D341Med (cell line): ENCODE measurements around the gene SMIM5.
"Not testable (repeated sequence)": the region's sequence is repeated elsewhere in the genome, so short reads cannot be mapped to it uniquely, and the experiment has no call there.

ENCODE experiments used
- DNase-seq: peaks from one replicate; pipeline ENCODE4 v3.0.0; 2012; ENCODE audit warnings: low spot score

SMIM5 gene

DNA sequence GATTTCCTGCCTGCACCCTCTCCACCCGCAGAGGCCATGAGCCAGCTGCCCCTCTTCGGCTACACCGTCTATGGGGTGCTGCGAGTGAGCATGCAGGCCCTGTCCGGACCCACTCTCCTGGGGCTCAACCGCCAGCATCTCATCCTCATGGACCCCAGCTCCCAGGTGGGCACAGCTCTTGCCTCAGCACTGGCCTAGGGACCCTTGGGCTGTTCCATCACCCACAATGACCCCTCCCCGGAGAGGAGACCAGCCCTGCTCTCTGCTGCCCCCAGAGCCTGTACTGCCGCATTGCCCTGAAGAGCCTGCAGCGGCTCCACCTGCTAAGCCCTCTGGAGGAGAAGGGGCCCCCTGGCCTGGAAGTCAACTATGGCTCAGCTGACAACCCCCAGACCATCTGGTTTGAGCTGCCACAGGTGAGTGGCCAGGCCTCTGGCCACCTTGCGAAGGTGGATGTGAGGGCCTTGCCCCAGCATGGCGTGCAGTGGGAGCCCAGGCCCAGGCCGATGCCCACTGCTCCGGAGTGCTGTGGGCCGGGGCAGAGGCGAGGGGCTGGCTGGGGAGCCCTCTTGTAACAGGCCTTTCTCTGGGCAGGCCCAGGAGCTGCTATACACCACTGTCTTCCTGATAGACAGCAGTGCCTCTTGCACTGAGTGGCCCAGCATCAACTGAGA is 7.3 kb upstream of the SMIM5 start:
- peak; percentile 90 for DNase-seq

DNA sequence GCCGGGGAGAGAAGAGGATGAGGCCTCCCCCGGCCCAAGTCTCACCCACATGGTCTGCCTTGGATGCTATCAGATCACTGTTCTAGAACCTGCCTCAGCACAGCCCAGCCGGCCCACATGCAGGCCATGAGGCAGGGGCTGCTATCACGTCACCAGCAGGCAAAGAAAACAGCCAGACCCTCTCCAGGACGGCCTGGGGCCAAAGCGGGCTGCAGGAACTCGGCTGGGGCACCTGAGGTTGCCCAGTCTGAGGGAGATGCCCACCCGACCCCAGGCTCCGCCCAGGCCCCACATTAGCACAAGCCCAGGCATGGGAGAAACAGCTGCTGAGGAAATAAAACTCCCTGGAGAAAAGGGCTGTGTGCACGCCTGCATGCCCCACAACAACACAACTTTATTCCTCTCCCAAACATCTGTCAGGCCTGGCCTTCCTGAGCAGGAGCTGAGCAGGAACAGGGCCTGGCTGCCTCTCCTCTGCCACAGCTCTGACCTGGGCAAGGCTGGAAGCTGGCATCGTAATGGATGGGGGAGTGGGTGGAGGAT is 6.7 kb upstream of the SMIM5 start:
- DNase-seq, result peak; percentile 72

DNA sequence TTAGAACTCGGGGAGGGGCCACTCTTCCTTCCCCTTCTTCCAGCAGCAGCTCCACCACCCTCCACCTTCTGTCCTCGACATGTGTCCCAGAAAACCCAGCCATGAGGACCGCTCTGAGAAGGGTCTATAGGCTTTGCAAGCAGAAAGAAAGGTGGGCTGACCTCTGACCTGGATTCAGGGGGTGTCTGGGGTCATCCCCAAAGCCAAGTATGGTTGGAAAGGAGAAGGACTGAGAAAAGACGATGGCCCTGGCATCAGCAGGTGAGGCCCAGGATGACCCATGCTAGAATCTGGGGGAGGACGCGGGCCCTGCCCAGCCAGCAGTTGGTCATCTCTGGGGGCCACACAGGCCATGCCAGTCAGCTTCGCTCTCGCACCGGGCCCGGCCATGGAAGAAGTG is 6.1 kb upstream of the SMIM5 start:
- DNase-seq, result no peak

DNA sequence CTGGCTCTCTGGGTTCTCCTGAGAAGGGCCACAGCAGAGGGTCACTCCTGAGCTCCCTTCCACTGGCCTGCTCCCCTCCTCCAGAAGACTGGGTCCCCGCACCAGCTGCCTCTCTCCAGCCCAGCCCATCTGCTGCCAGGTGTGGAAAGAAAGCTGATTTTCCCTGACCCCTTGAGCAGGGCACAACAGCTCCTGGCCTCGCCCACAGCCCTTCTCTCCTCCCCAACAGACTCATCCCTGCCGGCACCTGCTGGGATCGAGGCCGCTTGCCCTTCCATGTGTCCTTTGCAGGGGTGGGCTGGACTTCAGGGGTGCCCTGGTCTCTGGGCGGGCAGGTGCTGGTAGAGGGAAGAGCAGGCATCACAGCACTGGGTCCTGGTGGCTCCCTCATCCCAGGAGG is 4.8 kb upstream of the SMIM5 start:
- DNase-seq, result no peak

DNA sequence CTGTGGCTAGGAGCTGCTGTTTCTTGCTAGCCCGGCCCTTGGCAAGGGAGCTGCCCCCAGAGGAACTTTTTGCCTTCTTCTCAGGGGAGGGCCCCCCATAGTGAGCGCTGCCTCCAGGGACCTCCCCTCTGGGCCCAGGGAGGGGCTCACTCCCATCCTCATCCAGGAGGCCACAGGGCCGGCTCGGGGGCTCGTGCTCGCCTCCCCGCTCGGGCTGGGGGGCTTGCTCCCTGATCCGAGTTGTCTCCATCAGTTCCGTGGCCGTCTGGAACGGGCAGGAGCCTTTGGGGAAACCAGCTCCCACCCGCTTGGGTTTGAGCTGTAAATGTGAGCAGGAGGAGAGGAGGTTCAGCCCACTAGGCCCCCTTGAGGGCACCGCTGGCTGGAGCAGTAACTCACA is 4.1 kb upstream of the SMIM5 start:
- no peak for DNase-seq

DNA sequence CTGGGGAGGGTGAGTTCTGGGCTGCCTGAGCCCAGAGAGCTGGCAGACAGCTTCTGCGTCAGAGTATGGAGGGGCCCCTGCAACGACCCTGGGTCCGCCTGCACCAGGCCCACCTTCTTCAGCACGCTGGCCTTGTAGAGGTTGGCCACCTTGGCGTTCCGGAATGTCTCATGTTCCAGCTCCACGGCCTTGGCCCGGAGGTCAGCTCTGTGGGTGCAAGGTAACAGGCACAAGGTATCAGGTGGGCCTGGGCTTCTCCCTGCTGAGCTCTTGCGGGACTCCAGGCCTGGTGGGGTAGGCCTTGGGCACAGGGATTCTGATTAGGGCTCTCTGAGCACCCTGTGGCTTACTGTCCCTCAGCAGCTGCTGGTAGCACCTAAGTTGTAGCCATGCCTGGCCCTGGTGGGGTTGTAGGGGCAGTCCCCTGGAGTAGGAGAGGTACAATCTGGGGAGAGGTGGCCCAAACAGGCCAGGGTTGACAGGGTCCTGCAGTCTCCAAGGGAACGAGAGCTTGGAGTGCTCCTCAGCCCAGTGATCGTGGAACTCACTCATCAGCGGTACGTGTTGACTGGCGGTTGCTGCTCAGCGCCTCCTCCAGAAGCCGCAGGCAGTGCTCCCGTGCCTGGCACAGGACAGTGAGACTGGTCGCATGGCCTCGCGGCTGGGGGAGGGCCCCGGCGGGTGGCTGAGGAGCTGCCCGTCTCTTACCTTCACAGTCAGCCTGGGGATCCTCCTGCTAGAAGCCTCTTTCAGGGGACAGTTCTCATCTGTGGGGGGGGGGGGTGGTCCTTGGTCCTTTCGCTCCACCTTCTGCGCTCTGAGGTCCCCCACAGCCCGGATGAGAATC is 2.9 kb upstream of the SMIM5 start:
- DNase-seq, result no peak

DNA sequence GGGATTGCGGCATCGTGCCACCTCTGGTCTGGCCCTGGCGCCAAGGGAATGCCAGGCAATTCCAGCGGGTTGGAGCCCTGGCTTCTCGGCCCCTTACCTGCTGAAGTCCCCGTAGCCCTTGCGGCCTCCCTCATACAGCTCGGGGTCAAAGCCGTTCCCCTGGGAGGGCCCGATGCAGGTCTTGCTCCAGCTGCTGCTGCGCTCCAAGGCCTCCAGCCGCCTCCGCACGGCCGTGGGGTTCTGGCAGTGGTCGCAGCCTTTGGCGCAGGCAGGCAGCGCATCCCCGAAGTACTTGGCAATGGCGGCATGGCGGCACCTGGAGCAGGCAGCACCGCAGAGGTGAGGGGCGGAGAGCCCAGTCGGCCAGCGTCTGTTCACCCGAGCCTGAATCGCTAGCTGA is 1.9 kb upstream of the SMIM5 start:
- no peak for DNase-seq

DNA sequence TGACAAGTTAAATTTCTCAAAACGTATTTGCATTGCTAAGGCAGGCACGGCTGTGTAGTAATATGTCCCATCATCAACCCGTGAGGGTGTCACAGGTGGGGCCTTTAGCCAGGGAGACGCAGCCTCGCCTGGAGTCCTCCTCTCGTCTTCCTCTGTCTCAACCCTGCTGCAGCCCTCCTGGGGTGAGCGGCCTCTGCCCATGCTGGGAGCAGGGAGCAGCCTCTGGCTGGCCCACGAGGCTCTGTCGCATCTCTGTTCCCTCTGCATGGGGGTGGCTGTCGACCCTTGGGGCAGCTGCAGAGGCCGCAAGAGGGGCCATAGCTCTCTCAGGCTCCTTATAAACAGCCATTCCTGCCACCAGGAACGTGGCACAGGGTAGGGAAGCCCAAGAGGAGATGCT is 806 bp upstream of the SMIM5 start:
- DNase-seq, result no peak

DNA sequence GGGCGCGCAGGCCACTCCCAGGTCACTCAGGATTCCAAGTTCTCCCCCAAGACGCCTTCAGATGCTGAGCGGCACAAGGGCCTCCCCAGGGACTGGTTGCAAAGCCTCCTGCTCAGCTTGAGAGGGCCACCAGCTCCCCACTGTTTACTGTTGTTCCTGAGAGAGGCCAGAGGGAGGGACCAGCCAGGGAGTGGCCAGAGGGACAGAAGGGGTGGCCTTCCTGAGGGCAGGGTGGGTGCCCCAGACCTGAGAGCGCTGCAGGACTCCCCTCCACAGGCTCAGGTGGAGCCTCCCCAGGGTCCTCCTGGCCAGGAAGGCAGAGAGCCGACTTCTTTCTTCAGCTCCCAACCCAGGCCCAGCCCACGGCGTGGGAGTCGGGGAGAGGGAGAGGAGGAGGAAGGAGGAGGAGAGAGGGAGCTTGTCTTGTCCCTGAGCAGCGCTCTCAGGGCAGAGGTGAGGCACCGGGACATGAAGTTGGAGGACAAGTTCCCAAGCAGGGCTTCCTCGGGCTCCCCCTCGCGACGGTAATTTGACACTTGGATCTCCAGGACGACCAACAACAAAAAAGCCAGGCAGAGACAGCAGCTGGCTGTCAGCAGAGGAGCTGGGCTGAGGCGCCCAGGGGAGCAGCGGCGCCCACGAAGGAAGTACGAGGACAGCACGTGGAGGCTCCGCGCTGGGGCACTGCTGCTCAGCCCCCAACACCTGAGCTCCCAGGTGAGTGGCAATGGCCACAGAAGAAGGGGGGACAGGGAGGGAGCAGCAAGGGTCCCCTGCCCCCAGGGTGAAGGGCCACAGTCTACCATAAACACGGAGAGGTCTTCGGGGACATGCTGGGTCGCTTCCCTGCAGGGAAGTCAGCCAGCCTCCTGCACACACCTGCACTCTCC is 497 bp downstream of the SMIM5 start:
- peak; percentile 97 for DNase-seq

- no peak for DNase-seq
Observed at GRCh38 chr17:75634376-75634740, 1.1 kb downstream of the SMIM5 start.

GRCh38 chr17:75634754-75635609 is 1.7 kb downstream of the SMIM5 start:
- no peak for DNase-seq

GRCh38 chr17:75635610-75636202 is 2.5 kb downstream of the SMIM5 start:
- DNase-seq, result no peak

- DNase-seq, result no peak
Observed at GRCh38 chr17:75636381-75637142, 3.3 kb downstream of the SMIM5 start.

DNA sequence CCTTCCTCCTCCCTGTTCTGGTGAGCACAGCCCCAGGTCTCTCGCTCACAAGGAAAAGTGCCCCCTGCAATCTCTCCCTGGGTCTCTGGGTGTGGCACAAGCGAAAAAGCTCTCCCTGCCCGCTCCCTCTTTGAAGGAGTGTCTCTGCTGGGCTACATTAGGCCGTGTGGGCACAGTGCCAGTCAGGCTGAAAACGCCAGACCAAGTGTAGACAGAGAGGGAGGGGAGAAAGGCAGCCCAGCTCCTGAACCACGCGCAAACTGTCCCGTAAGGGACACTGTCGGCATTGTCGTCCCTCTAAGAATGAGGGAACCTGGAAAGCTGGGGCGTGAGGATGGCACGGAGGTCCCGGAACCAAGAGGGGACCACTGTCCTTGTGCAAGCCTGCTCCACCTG is 3.9 kb downstream of the SMIM5 start:
- no peak for DNase-seq

GRCh38 chr17:75637551-75637950 is 4.3 kb downstream of the SMIM5 start:
- no peak for DNase-seq

- not testable (repeated sequence) for DNase-seq
Observed at GRCh38 chr17:75638039-75638438, 4.8 kb downstream of the SMIM5 start.

DNA sequence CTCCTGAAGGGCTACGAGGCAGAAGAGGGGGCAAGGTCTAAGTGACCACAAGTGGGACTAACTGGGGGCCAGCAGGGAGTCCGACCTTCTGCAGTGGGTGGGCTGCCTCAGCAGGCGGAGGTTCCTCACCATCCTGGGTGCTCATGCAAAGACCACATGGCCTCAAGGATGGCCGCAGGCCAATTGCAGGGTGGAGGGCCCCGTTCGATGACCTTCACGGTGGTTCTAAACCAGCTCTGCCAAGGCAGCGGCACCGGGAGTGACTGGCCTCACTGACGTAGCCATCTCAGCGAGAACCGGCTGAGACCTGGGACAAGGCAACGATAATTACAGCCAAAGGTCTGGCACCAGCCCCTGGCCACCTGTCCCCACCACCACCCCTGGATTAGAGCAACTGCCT is 5.7 kb downstream of the SMIM5 start:
- no peak for DNase-seq

GRCh38 chr17:75639327-75639726 is 6.1 kb downstream of the SMIM5 start:
- DNase-seq, result no peak

GRCh38 chr17:75639771-75640555 is 6.7 kb downstream of the SMIM5 start:
- DNase-seq, result no peak
